Stimulated activated CD4-positive, alpha-beta T cell treated with anti-CD3 and anti-CD28 coated beads, Interleukin-4, amount 100 ng/mL, for 4 hours (primary cell): Measurements from ENCODE around the gene PLB1.

Source experiments
- DNase-seq, 2 experiments: peaks; one replicate each; pipeline ENCODE4 v3.0.0-alpha.2; 2020

The PLB1 gene

GRCh38 chr2:28506112-28506910, 10.5 kb downstream of the PLB1 start:
- DNase-seq: no peak

GRCh38 chr2:28507796-28508764, 12.2 kb downstream of the PLB1 start:
- DNase-seq: peak in 1 of 2 experiments; percentile 19

GRCh38 chr2:28509361-28509760, 13.5 kb downstream of the PLB1 start:
- DNase-seq: no peak

- DNase-seq: no peak
Measured at GRCh38 chr2:28510184-28510583, 14.3 kb downstream of the PLB1 start.

GRCh38 chr2:28511871-28512606, 16.2 kb downstream of the PLB1 start:
- no peak for DNase-seq

- DNase-seq: no peak
Measured at GRCh38 chr2:28512607-28512965, 16.7 kb downstream of the PLB1 start.

GRCh38 chr2:28513097-28513496, 17.2 kb downstream of the PLB1 start:
- no peak for DNase-seq

- no peak for DNase-seq
Measured at GRCh38 chr2:28515176-28515751, 19.4 kb downstream of the PLB1 start.

- DNase-seq: no peak
Measured at GRCh38 chr2:28516430-28516829, 20.6 kb downstream of the PLB1 start.

GRCh38 chr2:28516950-28517349, 21.1 kb downstream of the PLB1 start:
- no peak for DNase-seq

GRCh38 chr2:28521663-28522062, 25.8 kb downstream of the PLB1 start:
- no peak for DNase-seq

GRCh38 chr2:28522481-28522880, 26.6 kb downstream of the PLB1 start:
- DNase-seq: no peak

GRCh38 chr2:28523902-28524301, 28.0 kb downstream of the PLB1 start:
- DNase-seq: no peak

GRCh38 chr2:28525481-28525880, 29.6 kb downstream of the PLB1 start:
- DNase-seq: no peak

- no peak for DNase-seq
Measured at GRCh38 chr2:28526527-28527132, 30.8 kb downstream of the PLB1 start.

GRCh38 chr2:28527196-28527595, 31.3 kb downstream of the PLB1 start:
- no peak for DNase-seq

- DNase-seq: no peak
Measured at GRCh38 chr2:28528206-28528605, 32.3 kb downstream of the PLB1 start.

GRCh38 chr2:28530782-28531181, 34.9 kb downstream of the PLB1 start:
- no peak for DNase-seq

- DNase-seq: no peak
Measured at GRCh38 chr2:28532399-28532798, 36.5 kb downstream of the PLB1 start.

GRCh38 chr2:28533044-28533680, 37.3 kb downstream of the PLB1 start:
- DNase-seq: no peak

- no peak for DNase-seq
Measured at GRCh38 chr2:28534817-28535216, 39.0 kb downstream of the PLB1 start.

GRCh38 chr2:28538134-28538533, 42.3 kb downstream of the PLB1 start:
- DNase-seq: no peak
